ENCODE measurements around the gene C3orf80. TPM values are rescaled to one million over a fixed set of nuclear protein-coding genes. Genes with fewer than 3 reads are reported as not detected.

Gene C3orf80
- total RNA-seq, 2 experiments from 2014 or later: 0.09 to 0.13 TPM

DNA sequence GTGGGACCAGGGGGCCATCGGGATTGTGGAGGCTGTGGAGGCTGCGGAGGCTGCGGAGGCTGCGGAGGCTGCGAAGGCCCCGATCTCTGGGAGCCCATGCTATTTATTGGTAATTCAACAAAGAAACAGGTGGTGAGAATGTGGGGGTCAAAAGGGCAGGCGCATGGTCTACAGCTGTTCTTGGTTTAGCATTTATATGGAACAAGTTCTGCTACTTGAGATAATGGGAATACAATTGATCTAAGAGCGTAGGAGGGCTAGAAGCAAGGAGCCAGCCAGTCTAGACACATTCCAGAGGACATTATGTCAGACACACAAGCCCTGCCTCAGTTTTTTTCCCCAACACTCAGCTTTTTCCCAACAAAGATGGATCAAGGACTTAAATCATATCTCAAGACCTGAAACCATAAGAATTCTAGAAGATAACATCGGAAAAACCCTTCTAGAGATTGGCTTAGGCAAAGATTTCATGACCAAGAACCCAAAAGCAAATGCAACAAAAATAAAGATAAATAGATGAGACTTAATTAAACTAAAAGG lies 20.1 kb downstream of the C3orf80 start:
- peaks cover 4% of the 10 kb centered on the region for H3K9me3 Mint-ChIP-seq
- no peak overlapping the region for H3K4me3 Mint-ChIP-seq
- H3K27me3 Mint-ChIP-seq: peaks cover 11% of the 10 kb centered on the region
- H3K4me1 Mint-ChIP-seq (ENCODE audit: low read depth): no peaks in the 10 kb centered on the region
- DNase-seq: no peak
- H3K27ac Mint-ChIP-seq: no peak overlapping the region
- intact Hi-C loops (cut with micrococcal nuclease): no loop called here
- POLR2A ChIA-PET: interaction anchor here (0.6 kb wide), 1 partner anchor 58 kb away, joined by 3 read pairs; no protein-coding TSS in a partner anchor
- no peaks in the 10 kb centered on the region for H3K36me3 Mint-ChIP-seq (ENCODE audit: low read depth)
- no peak for ATAC-seq
- CTCF ChIA-PET: no interaction called here
- TF ChIP-seq, protein P1, sequence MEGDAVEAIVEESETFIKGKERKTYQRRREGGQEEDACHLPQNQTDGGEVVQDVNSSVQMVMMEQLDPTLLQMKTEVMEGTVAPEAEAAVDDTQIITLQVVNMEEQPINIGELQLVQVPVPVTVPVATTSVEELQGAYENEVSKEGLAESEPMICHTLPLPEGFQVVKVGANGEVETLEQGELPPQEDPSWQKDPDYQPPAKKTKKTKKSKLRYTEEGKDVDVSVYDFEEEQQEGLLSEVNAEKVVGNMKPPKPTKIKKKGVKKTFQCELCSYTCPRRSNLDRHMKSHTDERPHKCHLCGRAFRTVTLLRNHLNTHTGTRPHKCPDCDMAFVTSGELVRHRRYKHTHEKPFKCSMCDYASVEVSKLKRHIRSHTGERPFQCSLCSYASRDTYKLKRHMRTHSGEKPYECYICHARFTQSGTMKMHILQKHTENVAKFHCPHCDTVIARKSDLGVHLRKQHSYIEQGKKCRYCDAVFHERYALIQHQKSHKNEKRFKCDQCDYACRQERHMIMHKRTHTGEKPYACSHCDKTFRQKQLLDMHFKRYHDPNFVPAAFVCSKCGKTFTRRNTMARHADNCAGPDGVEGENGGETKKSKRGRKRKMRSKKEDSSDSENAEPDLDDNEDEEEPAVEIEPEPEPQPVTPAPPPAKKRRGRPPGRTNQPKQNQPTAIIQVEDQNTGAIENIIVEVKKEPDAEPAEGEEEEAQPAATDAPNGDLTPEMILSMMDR (IDR thresholded peaks at IDR 0.05): no peak

DNA sequence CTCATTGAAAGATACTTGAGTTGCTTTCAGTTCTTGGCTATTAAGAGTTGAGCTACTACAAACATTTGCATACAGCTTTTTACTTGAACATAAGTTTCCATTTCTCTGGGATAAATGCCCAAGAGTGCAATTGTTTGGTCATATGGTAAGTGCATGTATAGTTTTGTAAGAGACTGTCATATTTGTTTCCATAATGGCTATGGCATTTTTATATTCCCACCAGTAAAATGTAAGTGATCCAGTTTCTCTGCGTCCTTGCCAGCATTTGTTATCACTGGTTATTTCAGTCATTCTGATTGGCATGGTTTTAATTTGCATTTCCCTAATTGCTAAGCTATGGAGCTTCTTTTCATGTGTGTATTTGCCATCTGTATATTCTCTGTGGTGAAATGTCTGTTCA lies 22.5 kb downstream of the C3orf80 start:
- Mint-ChIP-seq H3K4me3 (no peak overlapping the region), H3K36me3 (ENCODE audit: low read depth) (no peaks in the 10 kb centered on the region), H3K4me1 (ENCODE audit: low read depth) (no peaks in the 10 kb centered on the region), H3K27ac (no peak overlapping the region), H3K27me3 (peaks cover 3% of the 10 kb centered on the region), H3K9me3 (peaks cover 4% of the 10 kb centered on the region)
- ChIA-PET CTCF (interaction anchor here (2.3 kb wide), 1 partner anchor 22 kb away, joined by 5 read pairs; the partner anchor contains the start of gene C3orf80), POLR2A (no interaction called here)
- TF ChIP-seq, protein P1 (IDR thresholded peaks at IDR 0.05): no peak
- intact Hi-C loops (cut with micrococcal nuclease): no loop called here
- ATAC-seq (no peak), DNase-seq (no peak)

- Mint-ChIP-seq H3K27ac (no peak overlapping the region), H3K9me3 (no peaks in the 10 kb centered on the region), H3K36me3 (ENCODE audit: low read depth) (peaks cover 2% of the 10 kb centered on the region), H3K4me3 (no peak overlapping the region), H3K27me3 (no peaks in the 10 kb centered on the region), H3K4me1 (ENCODE audit: low read depth) (no peaks in the 10 kb centered on the region)
- ChIA-PET POLR2A (no interaction called here), CTCF (no interaction called here)
- ATAC-seq (no peak), DNase-seq (no peak)
- intact Hi-C loops (cut with micrococcal nuclease): no loop called here
- TF ChIP-seq, protein P1 (IDR thresholded peaks at IDR 0.05): no peak
Observed at GRCh38 chr3:160253298-160253697, 28.1 kb downstream of the C3orf80 start.

- no peak for DNase-seq
- intact Hi-C loops (cut with micrococcal nuclease): no loop called here
- Mint-ChIP-seq H3K36me3 (ENCODE audit: low read depth) (peaks cover 7% of the 10 kb centered on the region), H3K4me1 (ENCODE audit: low read depth) (no peaks in the 10 kb centered on the region), H3K27me3 (no peaks in the 10 kb centered on the region), H3K4me3 (no peak overlapping the region), H3K9me3 (no peaks in the 10 kb centered on the region), H3K27ac (no peak overlapping the region)
- POLR2A ChIA-PET: no interaction called here
- CTCF ChIA-PET: no interaction called here
- no peak for ATAC-seq
- TF ChIP-seq, protein P1 (IDR thresholded peaks at IDR 0.05): no peak
Observed at GRCh38 chr3:160257606-160258005, 32.4 kb downstream of the C3orf80 start.

GRCh38 chr3:160259589-160259988 lies 34.4 kb downstream of the C3orf80 start:
- H3K4me1 Mint-ChIP-seq (ENCODE audit: low read depth): no peaks in the 10 kb centered on the region
- H3K36me3 Mint-ChIP-seq (ENCODE audit: low read depth): peaks cover 7% of the 10 kb centered on the region
- no peak overlapping the region for H3K27ac Mint-ChIP-seq
- ChIA-PET CTCF (no interaction called here), POLR2A (interaction anchor here (0.6 kb wide), 1 partner anchor 133 kb away, joined by 3 read pairs; no protein-coding TSS in a partner anchor)
- no peaks in the 10 kb centered on the region for H3K9me3 Mint-ChIP-seq
- ATAC-seq (no peak), DNase-seq (no peak)
- H3K27me3 Mint-ChIP-seq: no peaks in the 10 kb centered on the region
- intact Hi-C loops (cut with micrococcal nuclease): no loop called here
- TF ChIP-seq, protein P1 (IDR thresholded peaks at IDR 0.05): no peak
- H3K4me3 Mint-ChIP-seq: no peak overlapping the region
